ENCODE data around the gene SF3B3. TPM values are rescaled to one million over a fixed set of nuclear protein-coding genes. Genes with fewer than 3 reads are reported as not detected.

Gene SF3B3
- polyA plus RNA-seq, 1 of the 3 experiments (the other 2 are of a cell fraction): 81.7 TPM

DNA sequence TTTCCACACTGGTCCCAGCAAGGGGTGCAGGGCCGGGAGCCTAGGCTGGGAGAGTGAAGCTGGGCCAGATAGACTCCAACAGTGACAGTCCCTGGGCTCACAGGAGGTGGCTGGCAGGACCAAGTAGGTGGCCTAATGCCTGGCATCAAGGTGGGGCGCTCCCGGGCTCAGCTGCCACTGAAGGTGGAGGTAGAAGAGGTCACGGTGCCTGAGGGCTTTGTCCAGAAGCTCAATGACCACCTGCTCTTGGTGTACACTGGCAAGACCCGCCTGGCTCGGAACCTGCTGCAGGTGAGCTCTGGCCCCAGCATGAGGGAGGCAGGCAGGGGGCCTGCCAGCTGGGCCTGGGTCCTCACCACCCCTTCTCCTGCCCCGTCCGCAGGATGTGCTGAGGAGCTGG, 45.4 kb upstream of the SF3B3 start:
- Histone ChIP-seq H3K79me2 (ENCODE audit: insufficient read depth) (no peaks in the 10 kb centered on the region), H3K4me2 (no peak overlapping the region), H3K9me3 (no peaks in the 10 kb centered on the region), H4K20me1 (ENCODE audit: insufficient read depth) (no peaks in the 10 kb centered on the region), H3K36me3 (replicated peaks in 1 of 2; ENCODE audit: control insufficient read depth in 1 of 2, insufficient read depth in 2 of 2, low read length in 1 of 2) (peaks cover 0 to 41% of the 10 kb centered on the region in 2 experiments), H3K27ac (ENCODE audit: low read depth in 2 of 2, low read length in 1 of 2) (no peak overlapping the region), H3K4me3 (ENCODE audit: low read depth in 2 of 2, low read length in 1 of 2) (no peak overlapping the region), H3K27me3 (ENCODE audit: insufficient read depth) (no peaks in the 10 kb centered on the region), H3K9me2 (no peaks in the 10 kb centered on the region), H3K9ac (no peak overlapping the region), H3F3A (replicated peaks; ENCODE audit: insufficient read depth) (peaks cover 19% of the 10 kb centered on the region), H3K4me1 (ENCODE audit: control insufficient read depth in 1 of 2, insufficient read depth in 2 of 2, low read depth in 1 of 2, low read length in 1 of 2) (peaks cover 11 to 15% of the 10 kb centered on the region in 2 experiments; a peak in 3 of 4 replicates), H2AFZ (ENCODE audit: low read depth) (no peak overlapping the region)
- no peak for DNase-seq
- WGBS (ENCODE audit: low lambda C conversion rate): 83% methylated on average over 1 of the region's 8 CpGs
- POLR2A ChIA-PET: interaction anchor here (1.6 kb wide), 1 partner anchor 98 kb away, joined by 3 read pairs; no protein-coding TSS in a partner anchor
- TF ChIP-seq RFX5 (IDR thresholded peaks at IDR 0.05; ENCODE audit: low read length): no peak
- TF ChIP-seq TAF1 (IDR thresholded peaks at IDR 0.05; ENCODE audit: borderline replicate concordance, low read depth, low read length): no peak
- CTCF ChIA-PET: no interaction called here

DNA sequence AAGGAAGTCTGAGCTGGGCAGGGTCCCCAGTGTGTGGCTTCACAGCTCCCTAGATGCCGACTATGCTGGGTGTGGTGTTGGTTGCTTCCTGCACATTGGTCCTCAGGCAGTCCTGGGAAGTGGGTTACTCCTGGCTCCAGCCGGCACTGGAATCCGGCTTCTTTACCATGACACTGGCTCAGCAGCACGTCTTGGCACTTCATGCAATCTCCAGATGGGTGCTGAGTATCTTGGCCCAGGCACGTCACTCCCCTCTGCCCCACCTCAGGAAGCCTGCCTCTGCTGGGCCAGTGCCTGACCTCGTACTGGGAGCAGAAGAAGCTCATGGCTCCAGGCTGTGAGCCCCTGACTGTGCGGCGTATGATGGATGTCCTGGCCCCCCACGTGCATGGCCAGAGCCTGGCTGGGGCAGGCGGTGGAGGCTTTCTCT, 44.7 kb upstream of the SF3B3 start:
- Histone ChIP-seq H3K9me3 (no peaks in the 10 kb centered on the region), H3K79me2 (ENCODE audit: insufficient read depth) (no peaks in the 10 kb centered on the region), H3K27me3 (ENCODE audit: insufficient read depth) (no peaks in the 10 kb centered on the region), H2AFZ (ENCODE audit: low read depth) (no peak overlapping the region), H3F3A (replicated peaks; ENCODE audit: insufficient read depth) (peaks cover 25% of the 10 kb centered on the region), H4K20me1 (ENCODE audit: insufficient read depth) (no peaks in the 10 kb centered on the region), H3K4me1 (ENCODE audit: control insufficient read depth in 1 of 2, insufficient read depth in 2 of 2, low read depth in 1 of 2, low read length in 1 of 2) (peaks cover 11 to 15% of the 10 kb centered on the region in 2 experiments; a peak in 3 of 4 replicates), H3K9ac (no peak overlapping the region), H3K4me3 (ENCODE audit: low read depth in 2 of 2, low read length in 1 of 2) (no peak overlapping the region), H3K9me2 (no peaks in the 10 kb centered on the region), H3K4me2 (no peak overlapping the region), H3K27ac (ENCODE audit: low read depth in 2 of 2, low read length in 1 of 2) (no peak overlapping the region), H3K36me3 (replicated peaks in 1 of 2; ENCODE audit: control insufficient read depth in 1 of 2, insufficient read depth in 2 of 2, low read length in 1 of 2) (peaks cover 1 to 47% of the 10 kb centered on the region in 2 experiments)
- DNase-seq: no peak
- ChIA-PET POLR2A (interaction anchor here (1.6 kb wide), 1 partner anchor 99 kb away, joined by 3 read pairs; no protein-coding TSS in a partner anchor), CTCF (no interaction called here)
- WGBS (ENCODE audit: low lambda C conversion rate): 87% methylated on average over 4 of the region's 10 CpGs
- TF ChIP-seq, protein P1, sequence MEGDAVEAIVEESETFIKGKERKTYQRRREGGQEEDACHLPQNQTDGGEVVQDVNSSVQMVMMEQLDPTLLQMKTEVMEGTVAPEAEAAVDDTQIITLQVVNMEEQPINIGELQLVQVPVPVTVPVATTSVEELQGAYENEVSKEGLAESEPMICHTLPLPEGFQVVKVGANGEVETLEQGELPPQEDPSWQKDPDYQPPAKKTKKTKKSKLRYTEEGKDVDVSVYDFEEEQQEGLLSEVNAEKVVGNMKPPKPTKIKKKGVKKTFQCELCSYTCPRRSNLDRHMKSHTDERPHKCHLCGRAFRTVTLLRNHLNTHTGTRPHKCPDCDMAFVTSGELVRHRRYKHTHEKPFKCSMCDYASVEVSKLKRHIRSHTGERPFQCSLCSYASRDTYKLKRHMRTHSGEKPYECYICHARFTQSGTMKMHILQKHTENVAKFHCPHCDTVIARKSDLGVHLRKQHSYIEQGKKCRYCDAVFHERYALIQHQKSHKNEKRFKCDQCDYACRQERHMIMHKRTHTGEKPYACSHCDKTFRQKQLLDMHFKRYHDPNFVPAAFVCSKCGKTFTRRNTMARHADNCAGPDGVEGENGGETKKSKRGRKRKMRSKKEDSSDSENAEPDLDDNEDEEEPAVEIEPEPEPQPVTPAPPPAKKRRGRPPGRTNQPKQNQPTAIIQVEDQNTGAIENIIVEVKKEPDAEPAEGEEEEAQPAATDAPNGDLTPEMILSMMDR (IDR thresholded peaks at IDR 0.05): no peak
- TF ChIP-seq TEAD4 (IDR thresholded peaks at IDR 0.05; ENCODE audit: borderline replicate concordance, insufficient read depth) (no peak), EP300 (IDR thresholded peaks at IDR 0.05; ENCODE audit: borderline replicate concordance in 1 of 2, low read depth in 1 of 2, low read length in 1 of 2) (no peak), RCOR1 (IDR thresholded peaks at IDR 0.05; ENCODE audit: low read length) (no peak), FOXJ3 (CRISPR knock-in tag; IDR thresholded peaks at IDR 0.05) (no peak)
- TF ChIP-seq, protein P2, sequence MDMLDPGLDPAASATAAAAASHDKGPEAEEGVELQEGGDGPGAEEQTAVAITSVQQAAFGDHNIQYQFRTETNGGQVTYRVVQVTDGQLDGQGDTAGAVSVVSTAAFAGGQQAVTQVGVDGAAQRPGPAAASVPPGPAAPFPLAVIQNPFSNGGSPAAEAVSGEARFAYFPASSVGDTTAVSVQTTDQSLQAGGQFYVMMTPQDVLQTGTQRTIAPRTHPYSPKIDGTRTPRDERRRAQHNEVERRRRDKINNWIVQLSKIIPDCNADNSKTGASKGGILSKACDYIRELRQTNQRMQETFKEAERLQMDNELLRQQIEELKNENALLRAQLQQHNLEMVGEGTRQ (IDR thresholded peaks at IDR 0.05; ENCODE audit: borderline replicate concordance, low read depth, low read length): no peak
- TF ChIP-seq, protein P3, sequence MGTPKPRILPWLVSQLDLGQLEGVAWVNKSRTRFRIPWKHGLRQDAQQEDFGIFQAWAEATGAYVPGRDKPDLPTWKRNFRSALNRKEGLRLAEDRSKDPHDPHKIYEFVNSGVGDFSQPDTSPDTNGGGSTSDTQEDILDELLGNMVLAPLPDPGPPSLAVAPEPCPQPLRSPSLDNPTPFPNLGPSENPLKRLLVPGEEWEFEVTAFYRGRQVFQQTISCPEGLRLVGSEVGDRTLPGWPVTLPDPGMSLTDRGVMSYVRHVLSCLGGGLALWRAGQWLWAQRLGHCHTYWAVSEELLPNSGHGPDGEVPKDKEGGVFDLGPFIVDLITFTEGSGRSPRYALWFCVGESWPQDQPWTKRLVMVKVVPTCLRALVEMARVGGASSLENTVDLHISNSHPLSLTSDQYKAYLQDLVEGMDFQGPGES (IDR thresholded peaks at IDR 0.05; ENCODE audit: low read depth, low read length): no peak
- TF ChIP-seq, protein P4, sequence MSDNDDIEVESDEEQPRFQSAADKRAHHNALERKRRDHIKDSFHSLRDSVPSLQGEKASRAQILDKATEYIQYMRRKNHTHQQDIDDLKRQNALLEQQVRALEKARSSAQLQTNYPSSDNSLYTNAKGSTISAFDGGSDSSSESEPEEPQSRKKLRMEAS (IDR thresholded peaks at IDR 0.05; ENCODE audit: low read depth): no peak
- TF ChIP-seq, protein P5, sequence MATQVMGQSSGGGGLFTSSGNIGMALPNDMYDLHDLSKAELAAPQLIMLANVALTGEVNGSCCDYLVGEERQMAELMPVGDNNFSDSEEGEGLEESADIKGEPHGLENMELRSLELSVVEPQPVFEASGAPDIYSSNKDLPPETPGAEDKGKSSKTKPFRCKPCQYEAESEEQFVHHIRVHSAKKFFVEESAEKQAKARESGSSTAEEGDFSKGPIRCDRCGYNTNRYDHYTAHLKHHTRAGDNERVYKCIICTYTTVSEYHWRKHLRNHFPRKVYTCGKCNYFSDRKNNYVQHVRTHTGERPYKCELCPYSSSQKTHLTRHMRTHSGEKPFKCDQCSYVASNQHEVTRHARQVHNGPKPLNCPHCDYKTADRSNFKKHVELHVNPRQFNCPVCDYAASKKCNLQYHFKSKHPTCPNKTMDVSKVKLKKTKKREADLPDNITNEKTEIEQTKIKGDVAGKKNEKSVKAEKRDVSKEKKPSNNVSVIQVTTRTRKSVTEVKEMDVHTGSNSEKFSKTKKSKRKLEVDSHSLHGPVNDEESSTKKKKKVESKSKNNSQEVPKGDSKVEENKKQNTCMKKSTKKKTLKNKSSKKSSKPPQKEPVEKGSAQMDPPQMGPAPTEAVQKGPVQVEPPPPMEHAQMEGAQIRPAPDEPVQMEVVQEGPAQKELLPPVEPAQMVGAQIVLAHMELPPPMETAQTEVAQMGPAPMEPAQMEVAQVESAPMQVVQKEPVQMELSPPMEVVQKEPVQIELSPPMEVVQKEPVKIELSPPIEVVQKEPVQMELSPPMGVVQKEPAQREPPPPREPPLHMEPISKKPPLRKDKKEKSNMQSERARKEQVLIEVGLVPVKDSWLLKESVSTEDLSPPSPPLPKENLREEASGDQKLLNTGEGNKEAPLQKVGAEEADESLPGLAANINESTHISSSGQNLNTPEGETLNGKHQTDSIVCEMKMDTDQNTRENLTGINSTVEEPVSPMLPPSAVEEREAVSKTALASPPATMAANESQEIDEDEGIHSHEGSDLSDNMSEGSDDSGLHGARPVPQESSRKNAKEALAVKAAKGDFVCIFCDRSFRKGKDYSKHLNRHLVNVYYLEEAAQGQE (IDR thresholded peaks at IDR 0.05; ENCODE audit: low read depth, low read length): no peak

Data from SK-N-SH (cell line).